GM12878 (cell line): Measurements from ENCODE around the gene CABYR. TPM values are rescaled to one million over a fixed set of nuclear protein-coding genes. Genes with fewer than 3 reads are reported as not detected.
A peak's percentile ranks its signal among the peaks of the same experiment; 100 is the strongest.

ENCODE experiments used
- ATAC-seq: fragments of 200-7000 bp; cut with Tn5 transposase; 3 replicates; pipeline ENCODE4 v1.9.1; 2020; ENCODE audit warnings: mild to moderate bottlenecking, moderate library complexity
- BruUV-seq: library from RNA; stranded (reverse); fragments of 400-500 nt; replicated peaks from 2 replicates; lab custom pipeline; 2021; lab: Mats Ljungman, UMichigan
- CTCF ChIA-PET: fragments of 300-600 bp; sonication (Branson Sonifier 250); formaldehyde crosslinking; extraction: SDS; loops from one replicate; lab custom pipeline; 2021; ENCODE audit warnings: inconsistent platforms; lab: Yijun Ruan, JAX
- POLR2A ChIA-PET: fragments of 350-600 bp; formaldehyde crosslinking; extraction: SDS; loops from one replicate; lab custom pipeline; 2021; ENCODE audit warnings: inconsistent platforms; lab: Charles Lee
- RAD21 ChIA-PET: fragments of 300-600 bp; sonication (Branson Sonifier 250); formaldehyde crosslinking; loops from one replicate; lab custom pipeline; 2023; ENCODE audit warnings: antibody characterized with exemption; ENCODE audit not compliant: unreplicated experiment; lab: Charles Lee
- SMC1A ChIA-PET: fragments of 300-600 bp; sonication (Branson Sonifier 250); formaldehyde crosslinking; loops from one replicate; lab custom pipeline; 2023; ENCODE audit not compliant: unreplicated experiment, uncharacterized antibody; lab: Charles Lee
- DNase-seq: peaks from one replicate; pipeline ENCODE4 v3.0.0-alpha.2; 2011; ENCODE audit warnings: low read depth, low spot score
- FAIRE-seq: peaks from 3 replicates; lab custom pipeline; 2011; peaks lifted over from hg19 to GRCh38; lab: Jason Lieb, UNC
- H2AFZ ChIP-seq: 2 replicates; pipeline ENCODE4 v1.6.0; 2011; ENCODE audit warnings: low read depth, low read length, control low read depth; ENCODE audit not compliant: control insufficient read depth
- H3K27ac ChIP-seq: 2 replicates; pipeline ENCODE4 v1.5.1; 2011; ENCODE audit warnings: control low read depth; ENCODE audit not compliant: control insufficient read depth, insufficient read depth
- H3K27me3 ChIP-seq, 2 experiments: replicated peaks in 1 of 2; 2 replicates each; pipeline versions ENCODE4 v1.6.0 to v1.6.1; 2011; ENCODE audit warnings: low read length in 1 of 2; ENCODE audit not compliant: control insufficient read depth in 2 of 2, insufficient read depth in 2 of 2
- H3K36me3 ChIP-seq, 2 experiments: 2 replicates each; pipeline ENCODE4 v1.5.1; 2011; ENCODE audit warnings: low read length in 1 of 2; ENCODE audit not compliant: control insufficient read depth in 2 of 2, insufficient read depth in 2 of 2
- H3K4me1 ChIP-seq: 2 replicates; pipeline ENCODE4 v1.6.1; 2011; ENCODE audit warnings: mild to moderate bottlenecking, low read length, moderate library complexity, mixed read lengths; ENCODE audit not compliant: control insufficient read depth, insufficient read depth
- H3K4me2 ChIP-seq: 2 replicates; pipeline ENCODE4 v1.6.0; 2011; ENCODE audit warnings: control low read depth; ENCODE audit not compliant: control insufficient read depth, insufficient read depth
- H3K4me3 ChIP-seq: fragments of 200-600 bp; sonication (generic); 2 replicates; pipeline ENCODE4 v1.5.1; 2016
- H3K79me2 ChIP-seq: 2 replicates; pipeline ENCODE4 v1.6.0; 2011; ENCODE audit warnings: low read length; ENCODE audit not compliant: control insufficient read depth, insufficient read depth
- H3K9ac ChIP-seq: 2 replicates; pipeline ENCODE4 v1.8.0; 2011; ENCODE audit warnings: low read length, control low read depth, mixed read lengths; ENCODE audit not compliant: control insufficient read depth, insufficient read depth
- H3K9me3 ChIP-seq: replicated peaks from 3 replicates; pipeline ENCODE4 v1.5.1; 2011; ENCODE audit warnings: mild to moderate bottlenecking, low read length; ENCODE audit not compliant: control insufficient read depth, insufficient read depth
- H4K20me1 ChIP-seq: 2 replicates; pipeline ENCODE4 v1.6.0; 2011; ENCODE audit not compliant: control insufficient read depth, insufficient read depth
- CEBPB ChIP-seq, 2 experiments: fragments of 150-350 bp in 1 of 2; IDR thresholded peaks; 2 replicates each; pipeline ENCODE4 v1.6.1; 2012 to 2014; ENCODE audit warnings: low read depth in 2 of 2, low read length in 2 of 2, borderline replicate concordance in 1 of 2, inconsistent platforms in 1 of 2
- PBX3 ChIP-seq: IDR thresholded peaks from 2 replicates; pipeline ENCODE4 v1.6.1; 2011; ENCODE audit warnings: mild to moderate bottlenecking, low read depth, low read length, moderate library complexity; ENCODE audit not compliant: insufficient replicate concordance
- POLR2AphosphoS5 ChIP-seq: IDR thresholded peaks from 2 replicates; pipeline ENCODE4 v1.6.1; 2011; ENCODE audit warnings: mild to moderate bottlenecking, low read length, inconsistent platforms
- RUNX3 ChIP-seq: IDR thresholded peaks from 2 replicates; pipeline ENCODE4 v1.6.1; 2012; ENCODE audit warnings: low read length, inconsistent platforms
- SPI1 ChIP-seq: IDR thresholded peaks from 2 replicates; pipeline ENCODE4 v1.6.1; 2011; ENCODE audit warnings: low read depth, mild to moderate bottlenecking, low read length, moderate library complexity, borderline replicate concordance; ENCODE audit not compliant: insufficient read depth
- ZNF274 ChIP-seq: IDR thresholded peaks from one replicate; pipeline ENCODE4 v1.8.0; 2011; ENCODE audit not compliant: insufficient read length, insufficient read depth
- WGBS: methylation state at CpG from one replicate; pipeline ENCODE4 v1.1.6; 2016; ENCODE audit warnings: low lambda C conversion rate; ENCODE audit not compliant: insufficient replicate concordance, insufficient coverage; ENCODE audit errors: missing lambda C conversion rate; 5-methylcytosine and 5-hydroxymethylcytosine counted together
- in situ Hi-C: fragments of 300-500 bp; cut with MboI; formaldehyde crosslinking; loops from 9 replicates; pipeline ENCODE4 v1.14.3; 2018; ENCODE audit warnings: mixed read lengths
- intact Hi-C: fragments of 100-400 bp; cut with micrococcal nuclease; formaldehyde crosslinking; loops from one replicate; pipeline ENCODE4 v1.14.2; 2022; ENCODE audit not compliant: unreplicated experiment
- polyA plus RNA-seq, 11 experiments: library from polyadenylated mRNA; depleted of rRNA in 4 of 11; unstranded in 6 of 11; stranded (reverse) in 5 of 11; fragments of >200 nt; fragmentation: Nextera tagmentation in 4 of 11; fragmentation: Illumina TruSeq in 1 of 11; extraction: Ambion mirVana in 4 of 11; extraction: Trizol in 1 of 11; gene quantifications; 1 replicate in 1 of 11; 2 replicates in 10 of 11; pipeline versions ENCODE4 v1.2.1 to v1.2.3, GENCODE V29; 2011 to 2016; ENCODE audit warnings: inconsistent platforms in 2 of 11, missing spikeins in 2 of 11, low read depth in 1 of 11
- total RNA-seq, 4 experiments: library from RNA; depleted of rRNA in 3 of 4; stranded (reverse); fragments of >200 nt in 3 of 4; fragmentation: Illumina TruSeq in 1 of 4; extraction: Trizol in 1 of 4; gene quantifications; 2 replicates each; pipeline versions ENCODE4 v1.2.1 to v1.2.3, GENCODE V29; 2013 to 2021
- TF ChIP-seq, protein P1 (sequence below): fragments of 450-650 bp; IDR thresholded peaks from 2 replicates; pipeline ENCODE4 v1.6.1; 2014; ENCODE audit warnings: mild to moderate bottlenecking

The CABYR gene
- total and polyA plus RNA-seq, 10 of the 15 experiments (the other 5 are each of a cell fraction or from before 2014, with no cell fraction given), result 0.29 to 2.8 (median 1.7) TPM

DNA sequence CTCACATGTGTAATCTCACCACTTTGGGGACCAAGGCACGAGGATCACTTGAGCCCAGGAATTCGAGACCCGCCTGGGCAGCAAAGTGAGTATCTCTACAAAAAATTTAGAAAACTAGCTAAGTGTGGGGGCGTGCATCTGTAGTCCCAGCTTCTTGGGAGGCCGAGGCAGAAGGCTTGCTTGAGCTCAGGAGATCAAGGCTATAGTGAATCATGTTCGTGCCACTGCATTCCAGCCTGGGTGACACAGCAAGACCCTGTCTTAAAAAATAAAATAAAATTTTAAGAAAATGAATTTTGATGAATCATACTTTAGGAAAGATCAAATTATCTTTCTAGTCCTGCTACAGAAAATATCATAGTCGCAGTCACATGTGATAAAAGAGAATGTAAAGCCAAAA is 46.9 kb downstream of the CABYR start:
- Histone ChIP-seq H4K20me1 (no peaks in the 10 kb centered on the region), H3K9me3 (no peaks in the 10 kb centered on the region), H3K4me1 (peaks cover 19% of the 10 kb centered on the region), H2AFZ (no peak overlapping the region), H3K36me3 (no peaks in the 10 kb centered on the region), H3K27ac (no peak overlapping the region), H3K27me3 (peaks cover 0 to 3% of the 10 kb centered on the region in 2 experiments; a peak in 1 of 4 replicates), H3K79me2 (no peaks in the 10 kb centered on the region), H3K9ac (no peak overlapping the region), H3K4me2 (no peak overlapping the region), H3K4me3 (no peak overlapping the region)
- 68% methylated on average over 7 of the region's 7 CpGs for WGBS
- CTCF ChIA-PET, result interaction anchor here (0.7 to 1.8 kb wide), 3 partner anchors 9 to 491 kb away, joined by 3 to 9 read pairs (median 4); no protein-coding TSS in a partner anchor
- intact Hi-C loops (no loop called here), in situ Hi-C loops (no loop called here)
- SMC1A ChIA-PET, result no interaction called here
- ATAC-seq (no peak), FAIRE-seq (no peak), DNase-seq (no peak)
- BruUV-seq, result no TSS peak
- RAD21 ChIA-PET, result no interaction called here
- TF ChIP-seq ZNF274, result no peak
- TF ChIP-seq, protein P1, sequence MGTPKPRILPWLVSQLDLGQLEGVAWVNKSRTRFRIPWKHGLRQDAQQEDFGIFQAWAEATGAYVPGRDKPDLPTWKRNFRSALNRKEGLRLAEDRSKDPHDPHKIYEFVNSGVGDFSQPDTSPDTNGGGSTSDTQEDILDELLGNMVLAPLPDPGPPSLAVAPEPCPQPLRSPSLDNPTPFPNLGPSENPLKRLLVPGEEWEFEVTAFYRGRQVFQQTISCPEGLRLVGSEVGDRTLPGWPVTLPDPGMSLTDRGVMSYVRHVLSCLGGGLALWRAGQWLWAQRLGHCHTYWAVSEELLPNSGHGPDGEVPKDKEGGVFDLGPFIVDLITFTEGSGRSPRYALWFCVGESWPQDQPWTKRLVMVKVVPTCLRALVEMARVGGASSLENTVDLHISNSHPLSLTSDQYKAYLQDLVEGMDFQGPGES, result no peak
- TF ChIP-seq POLR2AphosphoS5, result no peak
- POLR2A ChIA-PET, result no interaction called here

DNA sequence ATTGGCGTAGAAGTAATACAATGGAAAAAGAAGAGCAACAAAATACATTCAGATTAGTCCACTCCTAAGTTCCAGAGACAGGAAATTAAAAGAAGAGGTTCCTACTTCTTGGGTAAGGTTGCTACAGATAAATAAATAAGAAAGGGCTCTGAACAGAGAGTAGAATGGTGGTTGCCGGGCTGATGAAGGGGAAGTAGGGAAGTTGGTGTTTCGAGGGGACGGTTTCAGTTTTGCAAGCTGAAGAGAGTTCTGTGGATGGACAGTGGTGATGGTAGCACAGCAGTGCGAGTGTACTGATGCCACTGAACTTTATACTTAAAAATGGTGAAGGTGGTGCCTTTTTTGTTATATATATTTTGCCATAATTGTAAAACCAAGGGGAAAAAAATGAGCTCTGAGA is 48.2 kb downstream of the CABYR start:
- ChIA-PET RAD21 (interaction anchor here (0.8 kb wide), 1 partner anchor 10 kb away, joined by 4 read pairs; no protein-coding TSS in a partner anchor), SMC1A (interaction anchor here (6.5 kb wide), 1 partner anchor 10 kb away, joined by 48 read pairs; no protein-coding TSS in a partner anchor), POLR2A (no interaction called here)
- Histone ChIP-seq H3K79me2 (no peaks in the 10 kb centered on the region), H2AFZ (no peak overlapping the region), H3K36me3 (no peaks in the 10 kb centered on the region), H3K4me1 (peaks cover 19% of the 10 kb centered on the region), H3K9me3 (no peaks in the 10 kb centered on the region), H3K27me3 (peaks cover 0 to 8% of the 10 kb centered on the region in 2 experiments; a peak in 2 of 4 replicates)
- WGBS, result 19% methylated on average over 5 of the region's 5 CpGs
- BruUV-seq, result no TSS peak
- DNase-seq (no peak), ATAC-seq (peak; percentile 75)
- in situ Hi-C loops, result no loop called here
- 0 out of 2 replicates have a peak, but pooled peaks have one; percentile 29 for TF ChIP-seq RUNX3
- no peak for TF ChIP-seq CEBPB (IDR thresholded peaks at IDR 0.05; ENCODE audit: borderline replicate concordance in 1 of 2, low read depth in 2 of 2, low read length in 2 of 2)
- no peak for TF ChIP-seq PBX3
- peak; percentile 59; the same call in 1 of the 2 replicates for TF ChIP-seq SPI1
- TF ChIP-seq, all 136 proteins: peak for 2
- Histone ChIP-seq H3K27ac (no peak overlapping the region), H4K20me1 (no peaks in the 10 kb centered on the region), H3K4me3 (no peak overlapping the region), H3K4me2 (no peak overlapping the region; the same call in 1 of the 2 replicates), H3K9ac (no peak overlapping the region)
- intact Hi-C loops, result no loop called here
- peak; percentile 56 for FAIRE-seq
- CTCF ChIA-PET, result interaction anchor here (0.5 to 6.2 kb wide), 2 partner anchors 10 to 1394 kb away, joined by 3 to 69 read pairs; no protein-coding TSS in a partner anchor
